Measurements from ENCODE around the gene STARD7.

Gene STARD7

DNA sequence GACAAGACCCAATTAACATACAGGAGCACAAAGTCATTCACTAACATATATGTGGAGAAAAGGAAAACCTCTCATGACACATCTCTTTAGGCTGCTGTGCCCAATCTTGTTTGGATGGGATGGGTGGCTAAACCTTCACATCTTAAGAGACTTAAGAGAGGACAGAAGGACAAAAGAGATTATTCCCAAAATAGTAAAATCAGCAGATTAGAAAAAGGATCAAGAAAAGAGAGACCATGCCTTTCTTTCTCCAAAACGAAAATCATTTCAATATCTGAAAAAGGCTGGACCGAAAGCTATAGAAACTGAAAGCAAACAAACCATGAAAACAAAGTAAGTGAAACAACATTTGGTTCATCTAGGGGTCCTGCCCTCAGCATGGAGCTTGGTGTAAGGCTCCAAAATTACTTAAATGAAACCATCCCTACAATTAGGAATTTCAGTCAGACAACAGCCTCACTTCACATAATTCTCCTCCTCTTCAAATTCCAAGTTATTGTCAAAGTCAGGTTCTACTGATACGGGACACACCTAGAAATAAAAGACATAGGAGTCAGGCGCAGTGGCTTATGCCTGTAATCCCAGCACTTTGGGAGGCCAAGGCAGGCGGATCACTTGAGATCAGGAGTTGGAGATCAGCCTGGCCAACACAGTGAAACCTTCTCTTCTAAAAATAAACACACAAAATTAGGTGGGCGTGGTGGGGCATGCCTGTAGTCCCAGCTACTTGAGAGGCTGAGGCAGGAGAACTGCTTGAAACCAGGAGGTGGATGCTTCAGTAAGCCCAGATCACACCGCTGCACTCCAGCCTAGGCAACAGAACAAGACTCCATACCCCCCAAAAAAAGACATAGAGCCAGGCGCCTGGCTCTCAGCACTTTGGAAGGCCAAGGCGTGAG lies 5.2 kb downstream of the STARD7 start:
- no peak for DNase-seq (ENCODE audit: insufficient read length, low spot score)
- no peak for TF ChIP-seq TAF1 (IDR thresholded peaks at IDR 0.05; ENCODE audit: low read depth, low read length)
- TF ChIP-seq PAX5 (IDR thresholded peaks at IDR 0.05; ENCODE audit: insufficient read depth, low read length, severe bottlenecking) = no peak
- no peak for TF ChIP-seq SPI1 (IDR thresholded peaks at IDR 0.05; ENCODE audit: low read depth, low read length)
- no peak for TF ChIP-seq POLR2A (IDR thresholded peaks at IDR 0.05; ENCODE audit: low read depth, low read length)
- FAIRE-seq = peak; percentile 45

DNA sequence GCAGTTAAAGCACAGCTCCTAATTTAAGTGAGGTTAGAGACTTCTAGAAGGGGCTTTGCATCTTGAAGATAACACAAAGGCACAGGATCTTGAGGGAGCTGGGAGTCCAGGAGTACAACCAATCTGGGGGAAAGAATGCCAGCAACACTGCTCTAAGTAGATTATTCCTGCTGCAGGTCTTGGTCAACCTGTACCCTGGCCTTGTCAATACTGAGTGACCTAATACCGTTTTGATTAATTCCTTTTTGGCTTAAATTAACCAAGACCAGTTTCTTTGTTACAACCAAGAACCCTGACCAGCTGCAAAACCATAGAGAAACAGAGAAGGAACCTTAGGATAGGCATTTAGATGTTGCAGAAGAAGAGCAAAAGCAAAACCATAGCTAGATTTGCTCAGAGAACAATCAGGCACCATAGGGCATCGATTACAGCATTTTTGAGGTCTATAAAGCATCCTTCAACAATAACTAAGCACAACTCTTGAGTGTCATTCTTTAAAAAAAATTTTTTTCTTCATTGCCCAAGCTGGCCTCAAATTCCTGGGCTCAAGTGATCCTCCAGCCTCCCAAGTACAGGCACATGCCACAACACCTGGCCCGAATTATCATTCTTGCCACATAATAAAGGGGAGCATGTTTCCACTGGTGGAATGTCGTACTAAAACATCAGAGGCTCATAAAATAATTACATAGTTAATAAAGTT lies 6.3 kb downstream of the STARD7 start:
- FAIRE-seq = no peak
- no peak for DNase-seq (ENCODE audit: insufficient read length, low spot score)
- TF ChIP-seq POLR2AphosphoS5 (IDR thresholded peaks at IDR 0.05; ENCODE audit: low read depth, low read length) = no peak
- TF ChIP-seq POLR2A (IDR thresholded peaks at IDR 0.05; ENCODE audit: low read depth, low read length) = no peak
- TF ChIP-seq SPI1 (IDR thresholded peaks at IDR 0.05; ENCODE audit: low read depth, low read length) = no peak
- TF ChIP-seq PAX5 (IDR thresholded peaks at IDR 0.05; ENCODE audit: insufficient read depth, low read length, severe bottlenecking) = no peak
- TF ChIP-seq POU2F2 (IDR thresholded peaks at IDR 0.05; ENCODE audit: low read depth, low read length) = no peak
- no peak for TF ChIP-seq TAF1 (IDR thresholded peaks at IDR 0.05; ENCODE audit: low read depth, low read length)

DNA sequence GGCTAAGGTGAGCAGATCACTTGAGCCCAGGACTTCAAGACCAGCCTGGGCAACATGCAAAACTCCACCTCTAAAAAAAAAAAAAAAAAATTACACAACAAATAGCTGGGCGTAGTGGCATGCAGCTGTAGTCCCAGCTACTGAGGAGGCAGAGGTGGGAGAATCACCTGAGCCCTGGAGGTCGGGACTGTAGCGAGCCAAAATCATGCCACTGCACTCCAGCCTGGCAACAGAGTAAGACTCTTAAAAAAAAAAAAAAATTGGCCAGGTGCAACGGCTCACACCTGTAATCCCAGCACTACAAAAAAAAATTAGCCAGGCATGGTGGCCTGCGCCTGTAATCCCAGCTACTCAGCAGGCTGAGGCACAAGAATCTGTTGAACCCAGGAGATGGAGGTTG lies 7.3 kb downstream of the STARD7 start:
- TF ChIP-seq TAF1 (IDR thresholded peaks at IDR 0.05; ENCODE audit: low read depth, low read length) = no peak
- no peak for TF ChIP-seq POLR2A (IDR thresholded peaks at IDR 0.05; ENCODE audit: low read depth, low read length)
- no peak for TF ChIP-seq SPI1 (IDR thresholded peaks at IDR 0.05; ENCODE audit: low read depth, low read length)
- TF ChIP-seq PAX5 (IDR thresholded peaks at IDR 0.05; ENCODE audit: insufficient read depth, low read length, severe bottlenecking) = no peak
- no peak for TF ChIP-seq POLR2AphosphoS5 (IDR thresholded peaks at IDR 0.05; ENCODE audit: low read depth, low read length)
- TF ChIP-seq POU2F2 (IDR thresholded peaks at IDR 0.05; ENCODE audit: low read depth, low read length) = no peak
- no peak for DNase-seq (ENCODE audit: insufficient read length, low spot score)
- no peak for FAIRE-seq

DNA sequence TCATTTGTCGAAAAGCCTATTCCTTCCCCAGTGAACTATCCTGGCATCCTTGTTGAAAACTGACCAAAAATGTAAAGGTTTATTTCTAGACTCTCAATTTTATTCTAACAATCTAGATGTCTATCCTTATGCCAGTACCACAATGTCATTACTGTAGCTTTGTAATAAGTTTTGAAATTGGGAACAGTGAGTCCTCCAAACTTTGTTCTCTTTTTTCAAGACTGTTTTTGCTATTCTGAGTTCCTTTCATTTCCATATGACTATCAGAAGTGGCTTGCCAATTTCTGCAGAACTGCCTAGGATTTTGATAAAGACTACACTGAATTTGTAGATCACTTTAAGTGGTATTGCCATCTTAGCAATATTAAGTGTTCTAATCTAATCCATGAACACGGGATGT lies 9.7 kb downstream of the STARD7 start:
- no peak for DNase-seq (ENCODE audit: insufficient read length, low spot score)
- no peak for TF ChIP-seq POU2F2 (IDR thresholded peaks at IDR 0.05; ENCODE audit: low read depth, low read length)
- no peak for FAIRE-seq

DNA sequence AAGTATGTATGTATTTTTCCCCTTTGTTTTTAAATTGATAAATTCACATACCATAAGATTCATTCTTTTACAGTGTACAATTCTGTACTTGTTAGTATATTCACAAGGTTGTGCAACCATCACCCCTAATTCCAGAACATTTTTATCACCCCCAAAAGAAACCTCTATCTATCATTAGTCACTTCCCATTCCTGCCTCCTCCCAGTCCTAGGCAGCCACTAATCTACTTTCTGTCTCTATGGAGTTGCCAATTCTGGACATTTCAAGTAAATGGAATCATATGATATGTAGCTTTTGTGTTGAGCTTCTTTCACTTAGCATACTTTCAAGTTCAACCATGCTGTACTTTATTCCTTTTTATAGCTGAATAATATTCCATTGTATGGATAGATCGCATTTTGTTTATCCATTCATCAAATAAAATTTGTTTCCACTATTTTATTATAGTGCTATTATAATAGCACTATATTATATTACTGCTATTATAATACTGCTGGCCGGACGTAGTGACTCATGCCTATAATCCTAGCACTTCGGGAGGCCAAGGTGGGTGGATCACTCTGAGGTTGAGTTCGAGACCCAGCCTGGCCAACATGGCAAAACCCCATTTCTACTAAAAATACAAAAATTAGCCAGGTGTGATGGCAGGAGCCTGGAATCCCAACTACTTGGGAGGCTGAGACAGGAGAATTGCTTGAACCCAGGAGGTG lies 10.9 kb downstream of the STARD7 start:
- TF ChIP-seq POLR2A (IDR thresholded peaks at IDR 0.05; ENCODE audit: low read depth, low read length) = no peak
- no peak for TF ChIP-seq SPI1 (IDR thresholded peaks at IDR 0.05; ENCODE audit: low read depth, low read length)
- no peak for TF ChIP-seq POLR2AphosphoS5 (IDR thresholded peaks at IDR 0.05; ENCODE audit: low read depth, low read length)
- no peak for TF ChIP-seq POU2F2 (IDR thresholded peaks at IDR 0.05; ENCODE audit: low read depth, low read length)
- TF ChIP-seq TAF1 (IDR thresholded peaks at IDR 0.05; ENCODE audit: low read depth, low read length) = no peak
- no peak for TF ChIP-seq PAX5 (IDR thresholded peaks at IDR 0.05; ENCODE audit: insufficient read depth, low read length, severe bottlenecking)
- FAIRE-seq = no peak
- no peak for DNase-seq (ENCODE audit: insufficient read length, low spot score)

DNA sequence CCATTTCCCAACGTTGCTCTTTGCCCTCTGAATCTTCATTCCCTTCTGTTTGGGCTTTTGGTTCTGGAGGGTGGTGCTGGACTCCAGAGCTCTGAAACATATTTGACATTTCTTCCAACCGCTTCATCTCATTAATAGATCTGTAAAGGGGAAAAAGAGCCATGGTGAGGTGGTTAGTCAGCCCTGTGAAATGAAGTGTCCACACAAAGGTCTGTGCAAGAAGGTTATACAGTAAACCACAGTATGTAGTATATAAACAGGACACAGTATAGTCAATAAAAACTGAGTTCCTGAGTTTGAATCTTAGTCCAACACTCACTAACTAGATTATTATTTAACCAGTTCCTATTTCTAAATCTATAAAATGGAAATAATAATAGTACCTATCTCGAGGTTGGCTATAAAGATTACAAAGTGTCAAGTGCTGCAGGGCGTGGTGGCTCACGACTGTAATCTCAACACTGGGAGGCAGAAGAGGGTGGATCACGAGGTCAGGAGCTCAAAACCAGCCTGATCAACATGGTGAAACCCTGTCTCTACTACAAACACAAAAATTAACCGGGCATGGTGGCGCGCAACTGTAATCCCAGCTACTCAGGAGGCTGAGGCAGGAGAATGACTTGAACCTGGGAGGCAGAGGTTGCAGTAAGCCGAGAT lies 13.1 kb downstream of the STARD7 start:
- no peak for FAIRE-seq
- DNase-seq (ENCODE audit: insufficient read length, low spot score) = no peak
- no peak for TF ChIP-seq POLR2AphosphoS5 (IDR thresholded peaks at IDR 0.05; ENCODE audit: low read depth, low read length)
- no peak for TF ChIP-seq POLR2A (IDR thresholded peaks at IDR 0.05; ENCODE audit: low read depth, low read length)
- no peak for TF ChIP-seq TAF1 (IDR thresholded peaks at IDR 0.05; ENCODE audit: low read depth, low read length)
- no peak for TF ChIP-seq POU2F2 (IDR thresholded peaks at IDR 0.05; ENCODE audit: low read depth, low read length)
- TF ChIP-seq SPI1 (IDR thresholded peaks at IDR 0.05; ENCODE audit: low read depth, low read length) = no peak
- TF ChIP-seq PAX5 (IDR thresholded peaks at IDR 0.05; ENCODE audit: insufficient read depth, low read length, severe bottlenecking) = no peak

DNA sequence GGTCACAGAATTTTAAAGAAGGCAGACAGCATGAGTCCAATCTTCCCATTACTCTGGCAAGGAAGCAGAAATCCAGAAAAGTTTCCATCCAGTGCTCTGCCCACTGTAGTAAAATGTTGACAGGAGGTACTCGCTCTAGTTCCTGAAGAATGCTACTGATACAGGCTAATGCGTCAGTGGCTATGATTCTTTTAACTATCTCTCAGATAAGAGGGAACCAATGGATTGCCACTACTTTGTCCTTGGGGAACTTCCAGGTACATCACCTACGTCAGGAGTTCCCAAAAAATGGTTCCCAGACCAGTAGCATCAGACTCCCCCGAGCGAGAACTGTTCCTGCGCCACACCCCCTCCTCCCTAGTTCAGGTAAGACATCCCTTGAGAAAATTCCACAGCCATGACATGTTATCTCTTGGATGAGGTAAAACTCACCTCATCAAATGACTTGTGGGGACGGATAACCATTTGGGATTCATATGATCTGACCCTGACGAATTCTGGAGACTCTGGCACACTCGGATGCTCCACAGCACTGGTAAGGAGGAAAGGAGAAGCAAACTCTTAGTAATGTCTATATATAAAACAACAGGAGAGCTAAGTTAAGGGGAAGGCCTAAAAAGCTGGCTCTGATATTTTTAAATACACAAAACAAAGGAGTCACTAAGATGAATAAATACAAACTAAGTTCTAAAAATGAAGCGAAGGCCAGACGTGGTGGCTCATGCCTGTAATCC lies 16.5 kb downstream of the STARD7 start:
- TF ChIP-seq POLR2A (IDR thresholded peaks at IDR 0.05; ENCODE audit: low read depth, low read length) (no peak), SPI1 (IDR thresholded peaks at IDR 0.05; ENCODE audit: low read depth, low read length) (no peak), PAX5 (IDR thresholded peaks at IDR 0.05; ENCODE audit: insufficient read depth, low read length, severe bottlenecking) (no peak), POU2F2 (IDR thresholded peaks at IDR 0.05; ENCODE audit: low read depth, low read length) (no peak), TAF1 (IDR thresholded peaks at IDR 0.05; ENCODE audit: low read depth, low read length) (no peak), POLR2AphosphoS5 (IDR thresholded peaks at IDR 0.05; ENCODE audit: low read depth, low read length) (no peak)
- no peak for FAIRE-seq
- DNase-seq (ENCODE audit: insufficient read length, low spot score) = no peak

DNA sequence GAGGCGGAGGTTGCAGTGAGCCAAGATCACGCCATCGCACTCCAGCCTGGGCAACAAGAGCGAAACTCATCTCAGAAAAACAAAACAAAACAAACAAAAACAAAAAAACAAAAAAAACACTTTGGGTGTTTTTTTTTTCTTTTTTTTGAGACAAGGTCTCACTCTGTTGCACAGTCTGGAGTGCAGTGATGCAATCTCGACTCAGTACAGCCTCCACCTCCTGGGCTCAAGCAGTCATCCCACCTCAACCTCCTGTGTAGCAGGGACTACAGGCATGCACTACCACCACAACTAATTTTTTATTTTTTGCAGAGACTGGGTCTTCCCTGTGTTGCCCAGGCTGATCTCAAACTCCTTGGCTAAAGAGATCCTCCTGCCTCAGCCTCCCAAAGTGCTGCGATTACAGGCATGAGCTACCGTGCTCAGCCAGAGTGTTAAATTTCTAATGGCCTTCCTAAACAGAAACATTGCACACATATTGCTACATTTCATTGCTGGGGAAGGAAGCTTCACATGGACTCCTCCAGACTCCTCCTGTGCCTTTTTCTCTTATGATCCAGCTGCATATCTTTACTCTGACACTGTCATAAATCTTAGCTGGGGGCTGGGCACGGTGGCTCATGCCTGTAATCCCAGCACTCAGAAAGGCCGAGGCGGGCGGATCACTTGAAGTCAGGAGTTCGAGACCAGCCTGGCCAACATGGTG lies 19.7 kb downstream of the STARD7 start:
- no peak for TF ChIP-seq SPI1 (IDR thresholded peaks at IDR 0.05; ENCODE audit: low read depth, low read length)
- TF ChIP-seq POU2F2 (IDR thresholded peaks at IDR 0.05; ENCODE audit: low read depth, low read length) = no peak
- no peak for TF ChIP-seq POLR2AphosphoS5 (IDR thresholded peaks at IDR 0.05; ENCODE audit: low read depth, low read length)
- TF ChIP-seq POLR2A (IDR thresholded peaks at IDR 0.05; ENCODE audit: low read depth, low read length) = no peak
- TF ChIP-seq PAX5 (IDR thresholded peaks at IDR 0.05; ENCODE audit: insufficient read depth, low read length, severe bottlenecking) = no peak
- no peak for TF ChIP-seq TAF1 (IDR thresholded peaks at IDR 0.05; ENCODE audit: low read depth, low read length)
- FAIRE-seq (no peak), DNase-seq (ENCODE audit: insufficient read length, low spot score) (no peak)

All from GM12891 (cell line).